HepG2 (cell line): ENCODE results near the gene SOST. TPM values are rescaled to one million over a fixed set of nuclear protein-coding genes. Genes with fewer than 3 reads are reported as not detected.

Experiments
- FOSL2 ChIP-seq: sonication (generic); formaldehyde crosslinking; IDR thresholded peaks from 2 replicates; pipeline ENCODE4 v1.4.0; 2020; ENCODE audit warnings: missing genetic modification reagents
- GFI1 ChIP-seq: sonication (generic); formaldehyde crosslinking; IDR thresholded peaks from 2 replicates; pipeline ENCODE4 v1.5.0; 2020; ENCODE audit warnings: missing genetic modification reagents, mild to moderate bottlenecking, borderline replicate concordance
- IKZF4 ChIP-seq: sonication (generic); formaldehyde crosslinking; IDR thresholded peaks from 2 replicates; pipeline ENCODE4 v1.5.1; 2020; ENCODE audit warnings: borderline replicate concordance, mild to moderate bottlenecking, low read depth, missing genetic modification reagents; ENCODE audit errors: not compliant biosample characterization
- KDM4B ChIP-seq: sonication (generic); formaldehyde crosslinking; IDR thresholded peaks from 2 replicates; pipeline ENCODE4 v1.4.0; 2020; ENCODE audit warnings: missing genetic modification reagents
- MIER2 ChIP-seq: IDR thresholded peaks from 2 replicates; pipeline ENCODE4 v1.6.1; 2016; ENCODE audit warnings: missing biosample characterization, missing genetic modification reagents
- TMF1 ChIP-seq: sonication (generic); formaldehyde crosslinking; IDR thresholded peaks from 2 replicates; pipeline ENCODE4 v1.8.1; 2022; ENCODE audit warnings: low read depth, missing genetic modification reagents
- ZBTB21 ChIP-seq: sonication (generic); formaldehyde crosslinking; IDR thresholded peaks from 2 replicates; pipeline ENCODE4 v1.4.0; 2020; ENCODE audit warnings: missing genetic modification reagents
- ZNF143 ChIP-seq: sonication (generic); formaldehyde crosslinking; IDR thresholded peaks from 2 replicates; pipeline ENCODE4 v1.4.0; 2020; ENCODE audit warnings: missing genetic modification reagents
- ZNF282 ChIP-seq: fragments of 450-650 bp; IDR thresholded peaks from 2 replicates; pipeline ENCODE4 v1.6.1; 2018; ENCODE audit not compliant: partially characterized antibody
- ZNF354B ChIP-seq: sonication (generic); formaldehyde crosslinking; IDR thresholded peaks from 2 replicates; pipeline ENCODE4 v1.8.0; 2022; ENCODE audit warnings: mild to moderate bottlenecking, missing genetic modification reagents
- ZNF615 ChIP-seq: sonication (generic); formaldehyde crosslinking; IDR thresholded peaks from 2 replicates; pipeline ENCODE4 v1.5.0; 2020; ENCODE audit warnings: mild to moderate bottlenecking, missing genetic modification reagents, borderline replicate concordance
- ZSCAN22 ChIP-seq: sonication (generic); formaldehyde crosslinking; IDR thresholded peaks from 2 replicates; pipeline ENCODE4 v1.4.0; 2020; ENCODE audit warnings: mild to moderate bottlenecking, missing genetic modification reagents
- polyA plus RNA-seq, 8 experiments: library from polyadenylated mRNA; depleted of rRNA in 3 of 8; stranded (reverse) in 7 of 8; unstranded in 1 of 8; fragments of >200 nt; fragmentation: Illumina TruSeq in 4 of 8; extraction: Trizol in 4 of 8; gene quantifications; 2 replicates each; pipeline versions ENCODE4 v1.2.1 to v1.2.3, GENCODE V29; 2011 to 2016; ENCODE audit warnings: low read depth in 4 of 8, missing spikeins in 1 of 8, mixed read lengths in 1 of 8; ENCODE audit not compliant: insufficient read depth in 1 of 8
- total RNA-seq, 5 experiments: library from RNA; depleted of rRNA; stranded (reverse); fragments of >200 nt; fragmentation: Illumina TruSeq; extraction: Trizol; gene quantifications; 2 replicates each; pipeline ENCODE4 v1.2.3, GENCODE V29; 2016; ENCODE audit warnings: low read depth in 1 of 5
- TF ChIP-seq, protein P1 (sequence below): sonication (generic); formaldehyde crosslinking; IDR thresholded peaks from 2 replicates; pipeline ENCODE4 v1.5.0; 2020; ENCODE audit warnings: mild to moderate bottlenecking, missing genetic modification reagents
- TF ChIP-seq, protein P2 (sequence below): sonication (generic); formaldehyde crosslinking; IDR thresholded peaks from 2 replicates; pipeline ENCODE4 v1.5.0; 2020; ENCODE audit warnings: mild to moderate bottlenecking, missing genetic modification reagents
- TF ChIP-seq, protein P3 (sequence below): sonication (generic); IDR thresholded peaks from 2 replicates; pipeline ENCODE4 v1.6.1; 2016; ENCODE audit warnings: low read depth, borderline replicate concordance
- TF ChIP-seq, protein P4 (sequence below): IDR thresholded peaks from 2 replicates; pipeline ENCODE4 v1.4.0; 2020; ENCODE audit warnings: mild to moderate bottlenecking, missing genetic modification reagents
- TF ChIP-seq, protein P5 (sequence below): sonication (generic); formaldehyde crosslinking; IDR thresholded peaks from 2 replicates; pipeline ENCODE4 v1.5.0; 2020; ENCODE audit warnings: mild to moderate bottlenecking, missing genetic modification reagents, borderline replicate concordance

The SOST gene
- total and polyA plus RNA-seq, 2 of the 13 experiments (the other 11 are each of a cell fraction or from before 2014, with no cell fraction given), result not detected

DNA sequence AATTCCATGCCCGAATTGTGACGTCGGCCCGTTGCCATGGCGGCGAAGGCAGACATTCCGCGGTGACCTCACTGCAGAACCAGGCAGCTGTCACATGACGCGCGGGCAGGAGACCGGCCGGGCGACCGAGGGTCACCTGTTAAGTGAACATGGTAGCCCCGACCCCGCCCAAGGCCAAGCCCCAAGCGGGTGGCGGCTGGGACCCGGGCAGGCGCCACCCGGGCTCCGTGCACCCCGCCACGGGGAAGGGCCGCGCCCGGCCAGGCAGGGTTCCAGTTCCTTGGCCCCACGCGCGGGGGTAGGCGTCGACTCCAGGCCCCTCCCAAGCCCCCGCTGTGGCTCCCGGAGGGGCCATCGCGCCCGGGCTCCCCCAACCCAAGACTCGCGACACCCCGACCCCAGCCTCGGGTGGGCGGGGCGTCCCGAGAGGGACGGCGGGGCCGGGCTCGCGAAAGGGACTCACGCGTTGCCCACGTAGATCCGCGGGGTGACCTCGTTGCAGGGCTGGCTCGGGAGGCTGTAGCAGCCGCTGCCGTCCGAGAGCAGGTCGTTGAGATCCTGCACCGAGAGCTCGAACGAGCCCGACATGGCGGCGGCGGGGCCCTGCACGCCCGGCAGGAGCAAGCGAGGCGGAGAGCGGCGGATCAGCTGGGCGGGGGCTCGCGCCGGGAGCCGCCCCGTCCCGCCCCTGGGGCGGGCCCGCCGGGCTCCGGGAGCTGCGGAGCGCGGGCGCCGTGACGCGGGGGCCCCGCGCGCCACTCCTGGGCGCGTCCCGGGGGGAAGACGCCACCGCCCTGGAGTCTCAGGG is 19.9 kb upstream of the SOST start, which contains the start of gene DUSP3 (continued):
- TF ChIP-seq KDM4B (CRISPR knock-in tag), result peak; percentile 44; the same call in 1 of the 2 replicates
- TF ChIP-seq ZSCAN22 (CRISPR knock-in tag), result peak; percentile 53; the same call in 1 of the 2 replicates
- TF ChIP-seq, protein P1, sequence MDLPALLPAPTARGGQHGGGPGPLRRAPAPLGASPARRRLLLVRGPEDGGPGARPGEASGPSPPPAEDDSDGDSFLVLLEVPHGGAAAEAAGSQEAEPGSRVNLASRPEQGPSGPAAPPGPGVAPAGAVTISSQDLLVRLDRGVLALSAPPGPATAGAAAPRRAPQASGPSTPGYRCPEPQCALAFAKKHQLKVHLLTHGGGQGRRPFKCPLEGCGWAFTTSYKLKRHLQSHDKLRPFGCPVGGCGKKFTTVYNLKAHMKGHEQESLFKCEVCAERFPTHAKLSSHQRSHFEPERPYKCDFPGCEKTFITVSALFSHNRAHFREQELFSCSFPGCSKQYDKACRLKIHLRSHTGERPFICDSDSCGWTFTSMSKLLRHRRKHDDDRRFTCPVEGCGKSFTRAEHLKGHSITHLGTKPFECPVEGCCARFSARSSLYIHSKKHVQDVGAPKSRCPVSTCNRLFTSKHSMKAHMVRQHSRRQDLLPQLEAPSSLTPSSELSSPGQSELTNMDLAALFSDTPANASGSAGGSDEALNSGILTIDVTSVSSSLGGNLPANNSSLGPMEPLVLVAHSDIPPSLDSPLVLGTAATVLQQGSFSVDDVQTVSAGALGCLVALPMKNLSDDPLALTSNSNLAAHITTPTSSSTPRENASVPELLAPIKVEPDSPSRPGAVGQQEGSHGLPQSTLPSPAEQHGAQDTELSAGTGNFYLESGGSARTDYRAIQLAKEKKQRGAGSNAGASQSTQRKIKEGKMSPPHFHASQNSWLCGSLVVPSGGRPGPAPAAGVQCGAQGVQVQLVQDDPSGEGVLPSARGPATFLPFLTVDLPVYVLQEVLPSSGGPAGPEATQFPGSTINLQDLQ (CRISPR knock-in tag), result peak; percentile 85; the same call in 1 of the 2 replicates
- peak; percentile 65 for TF ChIP-seq FOSL2 (CRISPR knock-in tag)
- TF ChIP-seq IKZF4, result no peak
- peak; percentile 59; the same call in 1 of the 2 replicates for TF ChIP-seq GFI1 (CRISPR knock-in tag)
- TF ChIP-seq ZNF143 (CRISPR knock-in tag), result no peak
- TF ChIP-seq MIER2 (CRISPR knock-in tag), result no peak
- TF ChIP-seq, protein P2, sequence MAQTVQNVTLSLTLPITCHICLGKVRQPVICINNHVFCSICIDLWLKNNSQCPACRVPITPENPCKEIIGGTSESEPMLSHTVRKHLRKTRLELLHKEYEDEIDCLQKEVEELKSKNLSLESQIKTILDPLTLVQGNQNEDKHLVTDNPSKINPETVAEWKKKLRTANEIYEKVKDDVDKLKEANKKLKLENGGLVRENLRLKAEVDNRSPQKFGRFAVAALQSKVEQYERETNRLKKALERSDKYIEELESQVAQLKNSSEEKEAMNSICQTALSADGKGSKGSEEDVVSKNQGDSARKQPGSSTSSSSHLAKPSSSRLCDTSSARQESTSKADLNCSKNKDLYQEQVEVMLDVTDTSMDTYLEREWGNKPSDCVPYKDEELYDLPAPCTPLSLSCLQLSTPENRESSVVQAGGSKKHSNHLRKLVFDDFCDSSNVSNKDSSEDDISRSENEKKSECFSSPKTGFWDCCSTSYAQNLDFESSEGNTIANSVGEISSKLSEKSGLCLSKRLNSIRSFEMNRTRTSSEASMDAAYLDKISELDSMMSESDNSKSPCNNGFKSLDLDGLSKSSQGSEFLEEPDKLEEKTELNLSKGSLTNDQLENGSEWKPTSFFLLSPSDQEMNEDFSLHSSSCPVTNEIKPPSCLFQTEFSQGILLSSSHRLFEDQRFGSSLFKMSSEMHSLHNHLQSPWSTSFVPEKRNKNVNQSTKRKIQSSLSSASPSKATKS (CRISPR knock-in tag), result no peak
- TF ChIP-seq ZNF354B (CRISPR knock-in tag), result no peak
- peak; percentile 94 for TF ChIP-seq ZBTB21
- no peak for TF ChIP-seq ZNF615
- TF ChIP-seq TMF1 (CRISPR knock-in tag), result peak; percentile 87; the same call in 1 of the 2 replicates
- TF ChIP-seq, protein P3, sequence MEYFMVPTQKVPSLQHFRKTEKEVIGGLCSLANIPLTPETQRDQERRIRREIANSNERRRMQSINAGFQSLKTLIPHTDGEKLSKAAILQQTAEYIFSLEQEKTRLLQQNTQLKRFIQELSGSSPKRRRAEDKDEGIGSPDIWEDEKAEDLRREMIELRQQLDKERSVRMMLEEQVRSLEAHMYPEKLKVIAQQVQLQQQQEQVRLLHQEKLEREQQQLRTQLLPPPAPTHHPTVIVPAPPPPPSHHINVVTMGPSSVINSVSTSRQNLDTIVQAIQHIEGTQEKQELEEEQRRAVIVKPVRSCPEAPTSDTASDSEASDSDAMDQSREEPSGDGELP, result peak; percentile 86
- TF ChIP-seq, protein P4, sequence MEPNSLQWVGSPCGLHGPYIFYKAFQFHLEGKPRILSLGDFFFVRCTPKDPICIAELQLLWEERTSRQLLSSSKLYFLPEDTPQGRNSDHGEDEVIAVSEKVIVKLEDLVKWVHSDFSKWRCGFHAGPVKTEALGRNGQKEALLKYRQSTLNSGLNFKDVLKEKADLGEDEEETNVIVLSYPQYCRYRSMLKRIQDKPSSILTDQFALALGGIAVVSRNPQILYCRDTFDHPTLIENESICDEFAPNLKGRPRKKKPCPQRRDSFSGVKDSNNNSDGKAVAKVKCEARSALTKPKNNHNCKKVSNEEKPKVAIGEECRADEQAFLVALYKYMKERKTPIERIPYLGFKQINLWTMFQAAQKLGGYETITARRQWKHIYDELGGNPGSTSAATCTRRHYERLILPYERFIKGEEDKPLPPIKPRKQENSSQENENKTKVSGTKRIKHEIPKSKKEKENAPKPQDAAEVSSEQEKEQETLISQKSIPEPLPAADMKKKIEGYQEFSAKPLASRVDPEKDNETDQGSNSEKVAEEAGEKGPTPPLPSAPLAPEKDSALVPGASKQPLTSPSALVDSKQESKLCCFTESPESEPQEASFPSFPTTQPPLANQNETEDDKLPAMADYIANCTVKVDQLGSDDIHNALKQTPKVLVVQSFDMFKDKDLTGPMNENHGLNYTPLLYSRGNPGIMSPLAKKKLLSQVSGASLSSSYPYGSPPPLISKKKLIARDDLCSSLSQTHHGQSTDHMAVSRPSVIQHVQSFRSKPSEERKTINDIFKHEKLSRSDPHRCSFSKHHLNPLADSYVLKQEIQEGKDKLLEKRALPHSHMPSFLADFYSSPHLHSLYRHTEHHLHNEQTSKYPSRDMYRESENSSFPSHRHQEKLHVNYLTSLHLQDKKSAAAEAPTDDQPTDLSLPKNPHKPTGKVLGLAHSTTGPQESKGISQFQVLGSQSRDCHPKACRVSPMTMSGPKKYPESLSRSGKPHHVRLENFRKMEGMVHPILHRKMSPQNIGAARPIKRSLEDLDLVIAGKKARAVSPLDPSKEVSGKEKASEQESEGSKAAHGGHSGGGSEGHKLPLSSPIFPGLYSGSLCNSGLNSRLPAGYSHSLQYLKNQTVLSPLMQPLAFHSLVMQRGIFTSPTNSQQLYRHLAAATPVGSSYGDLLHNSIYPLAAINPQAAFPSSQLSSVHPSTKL, result peak; percentile 46
- TF ChIP-seq, protein P5, sequence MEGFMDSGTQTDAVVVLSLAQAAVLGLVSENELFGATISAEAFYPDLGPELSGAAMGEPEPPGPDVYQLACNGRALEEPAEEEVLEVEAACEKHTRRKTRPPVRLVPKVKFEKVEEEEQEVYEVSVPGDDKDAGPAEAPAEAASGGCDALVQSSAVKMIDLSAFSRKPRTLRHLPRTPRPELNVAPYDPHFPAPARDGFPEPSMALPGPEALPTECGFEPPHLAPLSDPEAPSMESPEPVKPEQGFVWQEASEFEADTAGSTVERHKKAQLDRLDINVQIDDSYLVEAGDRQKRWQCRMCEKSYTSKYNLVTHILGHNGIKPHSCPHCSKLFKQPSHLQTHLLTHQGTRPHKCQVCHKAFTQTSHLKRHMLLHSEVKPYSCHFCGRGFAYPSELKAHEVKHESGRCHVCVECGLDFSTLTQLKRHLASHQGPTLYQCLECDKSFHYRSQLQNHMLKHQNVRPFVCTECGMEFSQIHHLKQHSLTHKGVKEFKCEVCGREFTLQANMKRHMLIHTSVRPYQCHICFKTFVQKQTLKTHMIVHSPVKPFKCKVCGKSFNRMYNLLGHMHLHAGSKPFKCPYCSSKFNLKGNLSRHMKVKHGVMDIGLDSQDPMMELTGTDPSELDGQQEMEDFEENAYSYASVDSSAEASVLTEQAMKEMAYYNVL, result peak; percentile 82
- TF ChIP-seq ZNF282, result no peak
